ENCODE results near the gene ZEB2.

DNA sequence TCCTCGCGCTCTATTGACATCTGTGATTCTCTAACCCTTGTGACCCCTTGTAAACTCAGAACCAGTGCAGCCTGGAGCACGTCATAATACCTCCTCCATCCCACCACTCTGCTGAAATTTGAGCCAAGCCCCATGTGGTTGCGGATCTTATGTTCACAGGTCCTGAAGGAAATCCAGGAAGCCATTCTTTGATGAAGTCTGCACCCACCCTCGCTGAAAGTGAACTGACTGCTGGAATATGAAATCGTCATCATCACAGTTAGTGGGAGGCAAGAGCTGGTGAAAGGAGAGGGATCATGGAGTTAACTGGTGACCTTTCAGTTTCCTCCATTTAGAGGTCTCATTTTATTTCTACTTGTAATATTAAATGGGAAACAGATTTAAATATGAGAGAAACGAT lies 21.6 kb downstream of the ZEB2 start:
- TF ChIP-seq, protein P1, sequence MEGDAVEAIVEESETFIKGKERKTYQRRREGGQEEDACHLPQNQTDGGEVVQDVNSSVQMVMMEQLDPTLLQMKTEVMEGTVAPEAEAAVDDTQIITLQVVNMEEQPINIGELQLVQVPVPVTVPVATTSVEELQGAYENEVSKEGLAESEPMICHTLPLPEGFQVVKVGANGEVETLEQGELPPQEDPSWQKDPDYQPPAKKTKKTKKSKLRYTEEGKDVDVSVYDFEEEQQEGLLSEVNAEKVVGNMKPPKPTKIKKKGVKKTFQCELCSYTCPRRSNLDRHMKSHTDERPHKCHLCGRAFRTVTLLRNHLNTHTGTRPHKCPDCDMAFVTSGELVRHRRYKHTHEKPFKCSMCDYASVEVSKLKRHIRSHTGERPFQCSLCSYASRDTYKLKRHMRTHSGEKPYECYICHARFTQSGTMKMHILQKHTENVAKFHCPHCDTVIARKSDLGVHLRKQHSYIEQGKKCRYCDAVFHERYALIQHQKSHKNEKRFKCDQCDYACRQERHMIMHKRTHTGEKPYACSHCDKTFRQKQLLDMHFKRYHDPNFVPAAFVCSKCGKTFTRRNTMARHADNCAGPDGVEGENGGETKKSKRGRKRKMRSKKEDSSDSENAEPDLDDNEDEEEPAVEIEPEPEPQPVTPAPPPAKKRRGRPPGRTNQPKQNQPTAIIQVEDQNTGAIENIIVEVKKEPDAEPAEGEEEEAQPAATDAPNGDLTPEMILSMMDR (CRISPR knock-in tag; IDR thresholded peaks at IDR 0.05), result no peak
- TF ChIP-seq CEBPG (CRISPR knock-in tag; IDR thresholded peaks at IDR 0.05) (no peak), SP1 (IDR thresholded peaks at IDR 0.05) (no peak), SP1 (CRISPR knock-in tag; IDR thresholded peaks at IDR 0.05) (no peak), ETV6 (CRISPR knock-in tag; conservative IDR thresholded peaks at IDR 0.05) (no peak)

Data from HepG2 (cell line).